ENCODE data around the gene PIF1.
"Not testable (repeated sequence)": the region's sequence is repeated elsewhere in the genome, so short reads cannot be mapped to it uniquely, and the experiment has no call there.

The PIF1 gene

DNA sequence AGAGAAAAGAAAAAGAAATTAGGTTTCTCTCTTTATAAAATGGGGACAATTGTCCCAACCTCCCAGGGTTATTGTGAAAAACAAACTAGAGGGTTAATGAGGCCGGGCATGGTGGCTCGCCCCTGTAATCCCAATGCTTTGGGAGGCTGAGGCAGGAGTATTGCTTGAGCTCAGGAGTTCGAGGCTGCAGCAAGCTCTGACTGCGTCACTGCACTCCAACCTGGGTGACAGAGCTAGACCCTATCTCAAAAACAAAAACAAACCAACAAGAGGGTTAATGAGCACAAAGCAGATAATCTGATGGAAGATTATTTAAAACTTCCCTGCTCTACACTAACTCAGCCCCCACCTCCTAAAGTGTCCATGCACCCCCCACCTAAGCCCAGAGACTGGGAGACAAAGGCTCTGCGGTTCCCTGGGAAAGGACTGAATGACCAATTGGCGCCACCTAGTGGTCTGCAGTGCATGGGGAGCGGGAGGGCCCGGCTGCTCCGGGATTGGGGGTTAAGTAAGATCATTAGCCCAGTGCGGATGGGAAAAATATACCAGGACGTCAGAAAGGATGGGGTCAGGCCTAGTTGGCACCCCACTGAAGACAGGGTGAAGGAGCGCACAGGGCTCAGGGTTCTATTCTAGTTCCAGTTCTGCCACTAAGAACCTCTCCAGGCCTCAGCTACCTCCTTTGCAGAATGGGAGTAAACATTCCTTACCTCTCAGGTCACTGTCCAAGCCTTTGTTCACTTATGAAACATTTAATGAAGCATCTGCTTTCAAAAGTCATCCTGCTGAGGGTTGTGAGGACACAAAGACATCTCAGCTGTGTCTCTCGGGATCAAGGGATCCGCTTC is 15.6 kb downstream of the PIF1 start:
- peak; percentile 68 for DNase-seq

DNA sequence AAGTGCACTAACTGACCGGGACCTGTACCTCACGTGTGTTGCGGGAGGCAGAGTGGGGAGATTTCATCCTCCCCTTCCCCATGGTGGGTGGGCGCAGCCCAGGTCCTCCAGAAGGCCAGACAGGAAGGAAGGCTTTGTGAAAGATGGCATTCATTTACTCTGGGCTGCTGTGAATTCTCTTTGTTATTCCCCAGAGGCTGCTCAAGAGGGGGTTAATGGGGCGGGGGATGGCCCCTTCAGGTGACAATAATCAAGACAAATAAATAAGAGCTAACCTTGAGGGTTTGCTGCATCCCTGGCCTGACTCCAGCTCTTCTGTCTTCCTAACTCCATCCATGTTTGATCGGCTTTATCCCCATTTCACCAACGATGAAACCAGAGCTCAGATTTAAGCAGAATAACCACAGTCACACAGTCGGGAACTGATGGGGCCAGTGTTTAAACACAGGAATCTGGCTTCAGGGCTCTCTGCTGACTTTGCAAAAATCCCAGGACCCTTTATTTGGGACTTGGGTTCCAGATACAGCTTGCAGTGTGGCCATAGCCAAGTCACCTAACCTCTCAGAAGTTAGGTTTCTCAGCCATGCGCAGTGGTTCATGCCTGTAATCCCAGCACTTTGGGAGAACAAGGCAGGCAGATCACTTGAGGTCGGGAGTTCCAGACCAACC is 16.5 kb downstream of the PIF1 start:
- no peak for DNase-seq

DNA sequence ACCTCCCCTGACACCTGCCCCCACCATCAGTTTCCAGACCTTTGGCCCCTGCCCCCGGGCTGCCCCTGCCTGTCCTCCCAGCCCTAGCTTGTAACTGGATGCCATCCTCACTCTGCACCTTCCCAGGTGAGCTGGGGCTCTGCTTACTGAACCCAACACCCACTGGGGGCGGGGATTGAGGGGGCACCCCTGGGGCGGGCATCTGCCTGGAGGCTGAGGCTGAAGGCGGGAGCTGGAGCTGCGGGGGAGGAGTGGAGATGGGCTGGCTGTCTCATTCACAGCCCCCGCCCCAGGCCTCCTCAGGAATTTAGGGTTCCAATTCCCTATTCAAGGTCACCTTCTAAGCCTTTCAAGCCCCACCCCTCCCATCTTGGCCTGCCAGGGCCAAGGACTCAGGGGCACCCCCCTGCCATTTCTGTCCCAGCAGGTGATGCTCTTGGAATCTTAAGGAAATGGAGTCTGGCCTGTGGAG is 17.7 kb downstream of the PIF1 start:
- no peak for DNase-seq

DNA sequence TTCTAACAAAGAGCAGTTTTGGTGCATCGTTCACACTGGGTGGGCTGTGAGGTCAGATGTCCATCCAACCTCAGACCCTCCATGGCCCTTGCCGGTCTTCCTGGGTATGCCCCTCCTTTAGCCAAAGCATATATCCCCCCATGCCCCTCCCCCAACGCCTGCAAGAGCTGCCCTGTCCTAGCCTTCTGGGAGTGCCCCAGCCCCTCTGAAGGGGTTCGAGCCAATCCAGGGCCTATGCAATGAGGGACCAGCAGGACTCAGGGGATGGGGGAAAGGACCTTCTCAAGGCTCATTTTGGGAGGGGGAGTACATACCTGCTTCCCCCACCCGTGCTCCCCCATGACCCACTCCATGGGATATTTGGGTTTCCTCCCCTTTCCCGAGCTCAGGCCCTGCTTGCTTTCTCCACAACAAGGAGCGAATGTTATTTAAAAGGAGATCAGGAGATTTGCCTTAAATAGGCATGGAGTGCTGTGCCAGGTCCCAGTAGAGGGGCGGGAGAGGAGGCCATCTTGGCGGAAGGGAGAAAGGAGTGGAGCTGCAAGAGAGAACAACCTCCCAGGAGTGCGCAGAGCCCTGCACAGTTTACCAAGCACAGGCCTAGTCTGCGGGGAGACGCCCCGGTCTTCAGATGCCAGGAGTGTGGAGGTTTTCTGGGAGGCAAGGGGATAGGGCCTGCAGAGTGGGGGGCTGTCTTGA is 18.2 kb downstream of the PIF1 start:
- DNase-seq: no peak

DNA sequence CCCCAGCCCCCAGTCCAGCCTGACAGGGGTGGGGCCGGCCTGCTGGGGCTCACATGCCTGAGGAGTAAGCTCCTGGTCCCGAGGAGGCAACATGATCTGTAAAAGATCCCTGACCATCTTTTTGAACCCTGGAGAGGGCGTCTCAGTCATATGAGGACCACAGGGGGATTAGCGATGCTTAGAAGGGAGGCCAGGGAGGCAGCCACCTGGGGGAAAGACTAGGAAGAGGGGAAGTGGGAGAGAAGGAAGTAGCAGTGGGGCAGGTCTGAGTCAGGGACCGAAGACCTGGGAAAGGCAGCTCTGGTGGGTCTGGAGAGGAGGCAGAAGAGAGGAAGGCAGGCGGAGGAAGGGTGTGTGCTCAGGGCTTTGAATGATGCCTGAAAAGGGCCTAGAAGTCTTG is 18.9 kb downstream of the PIF1 start:
- no peak for DNase-seq

DNA sequence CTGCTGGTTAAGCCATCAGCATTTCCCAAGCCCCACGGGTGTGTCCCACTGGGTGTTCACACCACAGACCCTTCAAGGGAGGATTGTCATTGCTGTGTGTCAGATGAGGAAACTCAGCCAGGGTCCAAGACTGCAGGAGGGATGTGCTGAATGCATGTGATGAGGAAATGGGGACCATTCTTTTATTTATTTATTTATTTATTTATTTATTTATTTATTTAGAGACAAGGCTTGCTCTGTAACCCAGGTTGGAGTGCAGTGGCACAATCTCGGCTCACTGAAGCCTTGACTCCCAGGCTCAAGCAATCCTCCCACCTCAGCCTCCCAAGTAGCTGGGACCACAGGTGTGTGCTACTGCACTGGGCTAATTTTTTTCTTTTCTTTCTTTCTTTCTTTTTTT is 20.8 kb downstream of the PIF1 start:
- DNase-seq: no peak

- no peak for DNase-seq
These were observed 21.9 kb downstream of the PIF1 start for GRCh38 chr15:64803526-64803925.

- no peak for DNase-seq
These were observed 25.0 kb downstream of the PIF1 start for GRCh38 chr15:64800476-64800875.

- not testable (repeated sequence) for DNase-seq
These were observed 26.5 kb downstream of the PIF1 start for GRCh38 chr15:64798905-64799304.

- DNase-seq: not testable (repeated sequence)
These were observed 29.5 kb downstream of the PIF1 start for GRCh38 chr15:64795921-64796320.

DNA sequence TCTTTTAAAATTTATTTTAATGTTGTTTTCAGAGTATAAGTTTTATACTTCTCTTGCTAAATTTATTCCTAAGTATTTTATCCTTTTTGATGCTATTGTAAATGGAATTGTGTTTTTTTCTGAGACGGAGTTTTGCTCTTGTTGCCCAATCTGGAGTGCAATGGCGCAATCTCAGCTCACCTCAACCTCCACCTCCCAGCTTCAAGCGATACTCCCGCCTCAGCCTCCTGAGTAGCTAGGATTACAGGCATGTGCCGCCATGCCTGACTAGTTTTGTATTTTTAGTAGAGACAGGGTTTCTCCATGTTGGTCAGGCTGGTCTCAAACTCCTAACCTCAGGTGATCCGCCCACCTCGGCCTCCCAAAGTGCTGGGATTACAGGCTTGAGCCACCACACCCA is 30.1 kb downstream of the PIF1 start:
- not testable (repeated sequence) for DNase-seq

GRCh38 chr15:64792282-64792681 is 33.2 kb downstream of the PIF1 start:
- no peak for DNase-seq

DNA sequence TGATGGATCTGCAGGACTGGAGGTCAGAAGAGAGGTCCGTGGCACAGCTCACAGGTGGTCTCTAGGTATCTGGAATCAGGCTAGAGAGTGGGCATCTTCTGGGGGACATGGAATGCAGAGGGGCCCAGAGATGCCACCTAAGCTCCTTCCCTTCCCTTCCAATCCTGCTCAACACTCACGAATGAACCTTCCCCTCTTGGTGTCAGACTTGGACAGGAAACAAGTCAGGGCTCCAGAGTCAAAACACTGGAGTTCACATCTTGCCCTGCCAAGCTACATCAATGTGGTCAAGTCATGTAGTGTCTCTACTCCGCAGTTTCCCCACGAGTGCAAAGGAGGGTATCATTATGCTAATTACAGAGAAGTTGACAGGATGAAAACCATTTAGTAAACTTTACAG is 34.0 kb downstream of the PIF1 start:
- no peak for DNase-seq

GRCh38 chr15:64783796-64784195 is 41.7 kb downstream of the PIF1 start:
- no peak for DNase-seq

GRCh38 chr15:64782751-64783150 is 42.7 kb downstream of the PIF1 start:
- no peak for DNase-seq

DNA sequence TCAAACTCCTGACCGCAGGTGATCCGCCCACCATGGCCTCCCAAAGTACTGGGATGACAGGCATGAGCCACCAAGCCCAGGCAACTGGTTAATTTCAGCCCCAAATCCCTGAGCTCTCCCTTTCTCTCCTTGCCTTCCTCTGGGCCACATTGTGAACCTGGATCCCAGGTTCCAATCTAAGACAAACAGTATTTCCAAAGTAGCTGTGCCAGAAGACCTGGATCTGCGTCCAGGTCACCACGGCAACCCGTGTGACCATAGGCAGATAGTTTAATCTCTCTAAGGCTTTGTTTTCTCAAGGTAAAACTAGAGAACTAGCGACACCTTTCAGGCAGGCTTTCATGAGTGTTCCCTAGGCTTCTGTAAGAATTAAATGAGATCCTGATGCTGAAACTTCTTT is 44.1 kb downstream of the PIF1 start:
- DNase-seq: no peak

- no peak for DNase-seq
These were observed 44.8 kb downstream of the PIF1 start for GRCh38 chr15:64780600-64781156.

DNA sequence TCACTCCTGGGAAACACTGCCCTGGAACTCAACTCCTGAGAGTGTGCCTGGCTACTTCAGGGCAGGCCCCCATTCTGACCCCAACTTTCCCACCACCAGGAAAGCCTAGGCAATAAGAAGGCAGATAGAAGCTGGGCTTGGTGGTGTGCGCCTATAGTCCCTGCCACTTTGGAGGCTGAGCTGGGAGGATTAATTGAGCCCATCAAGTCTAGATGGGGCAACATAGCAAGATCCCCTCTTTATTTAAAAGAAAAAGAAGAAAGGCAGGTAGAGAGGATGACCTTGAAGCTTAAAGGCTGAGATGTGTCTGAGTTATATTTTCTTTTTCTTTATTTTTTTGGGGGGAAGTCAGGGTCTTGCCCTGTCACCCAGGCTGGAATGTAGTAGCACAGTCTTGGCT is 45.8 kb downstream of the PIF1 start:
- no peak for DNase-seq

GRCh38 chr15:64779024-64779423 is 46.4 kb downstream of the PIF1 start:
- no peak for DNase-seq

- no peak for DNase-seq
These were observed 49.1 kb downstream of the PIF1 start for GRCh38 chr15:64776402-64776786.

DNA sequence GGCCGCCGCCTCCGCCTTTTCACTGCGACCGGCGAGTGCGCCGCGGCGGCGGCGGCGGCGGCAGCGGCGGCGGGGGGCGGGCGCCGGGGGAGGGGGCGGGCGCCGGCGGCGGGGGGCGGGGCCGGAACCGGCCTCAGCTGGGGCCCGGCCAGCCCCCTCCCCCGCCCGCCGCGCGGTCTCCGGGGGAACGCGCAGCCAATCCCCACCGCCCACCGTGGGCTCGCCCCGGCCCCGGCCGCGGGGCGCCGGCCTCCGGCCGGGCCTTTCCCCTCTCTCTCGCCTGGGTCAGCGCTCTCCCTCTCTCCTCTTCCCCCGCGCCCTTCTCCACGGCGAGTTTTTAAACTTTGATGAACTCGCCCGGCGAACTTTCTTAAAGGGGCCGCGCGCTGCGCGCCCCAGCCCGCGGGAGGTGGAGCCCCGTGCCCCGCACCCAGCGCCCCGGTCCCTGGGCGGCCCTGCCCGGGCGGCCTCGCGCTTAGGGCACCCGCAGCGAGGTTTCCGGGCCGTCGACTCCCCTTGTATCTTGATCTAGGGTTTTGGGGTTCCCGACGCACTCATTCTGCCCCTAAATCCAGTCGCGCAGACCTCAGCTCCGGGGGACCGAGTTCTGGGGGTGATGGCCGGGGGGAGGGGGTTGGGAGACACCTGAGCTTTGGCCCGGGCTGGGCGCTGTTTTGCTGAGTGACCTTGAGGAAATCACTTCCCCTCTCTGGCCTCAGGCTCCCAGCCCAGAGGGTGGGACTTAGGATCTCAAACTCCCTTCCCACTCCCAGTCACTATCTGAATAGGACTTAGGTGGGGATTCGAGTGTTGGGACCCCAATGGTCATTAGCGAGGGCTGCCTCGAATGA is 49.7 kb downstream of the PIF1 start, which contains the start of gene RBPMS2:
RBPMS2 (minus strand) TSS at position 39 of the 851 bp plus-strand sequence. CDS start 270 bp downstream, outside the sequence.
- DNase-seq: no peak
